H1 (cell line): ENCODE measurements around the gene TLK2. TPM values are rescaled to one million over a fixed set of nuclear protein-coding genes. Genes with fewer than 3 reads are reported as not detected.
"Not testable (repeated sequence)": the region's sequence is repeated elsewhere in the genome, so short reads cannot be mapped to it uniquely, and the experiment has no call there.

Experiments
- CTCF ChIA-PET: fragments of 300-600 bp; sonication (Branson Sonifier 250); formaldehyde crosslinking; loops from one replicate; lab custom pipeline; 2021; ENCODE audit not compliant: partially characterized antibody; lab: Charles Lee
- POLR2A ChIA-PET: fragments of 300-600 bp; sonication (Branson Sonifier 250); formaldehyde crosslinking; loops from one replicate; lab custom pipeline; 2021; ENCODE audit warnings: inconsistent platforms; ENCODE audit not compliant: partially characterized antibody; lab: Charles Lee
- DNase-seq, 2 experiments: peaks; one replicate each; pipeline versions ENCODE4 v3.0.0 to v3.0.0-alpha.2; 2010 to 2022; ENCODE audit warnings: low spot score in 2 of 2, low read depth in 1 of 2, mixed read lengths in 1 of 2
- FAIRE-seq: peaks from 2 replicates; lab custom pipeline; 2011; peaks lifted over from hg19 to GRCh38; lab: Jason Lieb, UNC
- H2AFZ ChIP-seq: 2 replicates; pipeline ENCODE4 v1.8.1; 2012; ENCODE audit warnings: low read length, inconsistent platforms
- H2AK5ac ChIP-seq: 2 replicates; pipeline ENCODE4 v1.6.1; 2013; ENCODE audit warnings: low read depth, low read length
- H2BK120ac ChIP-seq: replicated peaks from 2 replicates; pipeline ENCODE3; 2013; ENCODE audit warnings: low read depth, low read length, inconsistent platforms
- H2BK12ac ChIP-seq: 2 replicates; pipeline ENCODE4 v1.6.1; 2013; ENCODE audit warnings: low read depth, low read length
- H2BK15ac ChIP-seq: 2 replicates; pipeline ENCODE4 v1.6.1; 2013; ENCODE audit warnings: low read length
- H2BK20ac ChIP-seq: 2 replicates; pipeline ENCODE4 v1.6.1; 2013; ENCODE audit warnings: low read length
- H2BK5ac ChIP-seq: 2 replicates; pipeline ENCODE4 v1.6.1; 2013; ENCODE audit warnings: low read depth, low read length
- H3K14ac ChIP-seq: 2 replicates; pipeline ENCODE4 v1.6.1; 2013; ENCODE audit warnings: inconsistent platforms; ENCODE audit not compliant: insufficient read length
- H3K18ac ChIP-seq: 2 replicates; pipeline ENCODE4 v1.6.1; 2013; ENCODE audit warnings: low read length; ENCODE audit errors: extremely low read depth
- H3K23ac ChIP-seq: 2 replicates; pipeline ENCODE4 v1.6.1; 2013; ENCODE audit warnings: inconsistent platforms; ENCODE audit not compliant: insufficient read length
- H3K23me2 ChIP-seq: 2 replicates; pipeline ENCODE4 v1.6.1; 2013; ENCODE audit warnings: low read depth, low read length
- H3K27ac ChIP-seq: 2 replicates; pipeline ENCODE4 v1.6.1; 2011; ENCODE audit warnings: low read depth, low read length, inconsistent platforms
- H3K27me3 ChIP-seq, 4 experiments: replicated peaks in 1 of 4; 1 replicate in 1 of 4; 2 replicates in 3 of 4; pipeline versions ENCODE4 v1.6.1 to v1.8.1; 2011 to 2013; ENCODE audit warnings: low read length in 3 of 4, mild to moderate bottlenecking in 3 of 4, inconsistent platforms in 2 of 4, mixed read lengths in 2 of 4, moderate library complexity in 1 of 4; ENCODE audit not compliant: control insufficient read depth in 3 of 4, insufficient read depth in 3 of 4; ENCODE audit errors: extremely low read depth in 1 of 4
- H3K36me3 ChIP-seq, 4 experiments: 2 replicates each; pipeline versions ENCODE4 v1.6.1 to v1.8.1; 2011 to 2013; ENCODE audit warnings: mild to moderate bottlenecking in 4 of 4, low read length in 3 of 4, moderate library complexity in 2 of 4, control low read depth in 1 of 4, inconsistent platforms in 1 of 4; ENCODE audit not compliant: insufficient read depth in 4 of 4, control insufficient read depth in 2 of 4
- H3K4ac ChIP-seq: replicated peaks from 2 replicates; pipeline ENCODE3; 2013; ENCODE audit warnings: low read length, low read depth, mixed read lengths, inconsistent platforms; ENCODE audit not compliant: insufficient read length
- H3K4me1 ChIP-seq, 4 experiments: replicated peaks in 1 of 4; 1 replicate in 1 of 4; 2 replicates in 3 of 4; pipeline versions ENCODE4 v1.6.1 to v1.8.1; 2011 to 2013; ENCODE audit warnings: low read length in 3 of 4, inconsistent platforms in 2 of 4, mixed read lengths in 1 of 4; ENCODE audit not compliant: insufficient read depth in 4 of 4, control insufficient read depth in 3 of 4
- H3K4me2 ChIP-seq, 2 experiments: 2 replicates each; pipeline versions ENCODE4 v1.6.1 to v1.8.1; 2011 to 2013; ENCODE audit warnings: low read depth in 2 of 2, low read length in 2 of 2, control low read depth in 1 of 2, inconsistent platforms in 1 of 2, mild to moderate bottlenecking in 1 of 2; ENCODE audit not compliant: insufficient read depth in 1 of 2
- H3K4me3 ChIP-seq, 4 experiments: fragments of 200-600, 300-600 bp in 1 of 4; sonication (generic), shearing (Covaris generic), sonication (Bioruptor Twin) in 1 of 4; 2 replicates each; pipeline versions ENCODE4 v1.5.1 to v1.8.1; 2011 to 2016; ENCODE audit warnings: low read length in 4 of 4, low read depth in 3 of 4, control low read depth in 2 of 4, inconsistent platforms in 2 of 4, mild to moderate bottlenecking in 2 of 4, mixed read lengths in 1 of 4, moderate library complexity in 1 of 4; ENCODE audit not compliant: insufficient read depth in 2 of 4; ENCODE audit errors: extremely low read depth in 1 of 4
- H3K56ac ChIP-seq: replicated peaks from 2 replicates; pipeline ENCODE3; 2013; ENCODE audit warnings: low read depth, mild to moderate bottlenecking, mixed read lengths, low read length, inconsistent platforms; ENCODE audit not compliant: insufficient read length
- H3K79me1 ChIP-seq: 2 replicates; pipeline ENCODE4 v1.6.1; 2013; ENCODE audit warnings: low read depth, low read length, control low read depth
- H3K79me2 ChIP-seq, 2 experiments: 2 replicates each; pipeline versions ENCODE4 v1.6.1 to v1.8.1; 2012 to 2013; ENCODE audit warnings: low read length in 2 of 2, mild to moderate bottlenecking in 2 of 2, inconsistent platforms in 1 of 2; ENCODE audit not compliant: insufficient read depth in 2 of 2, control insufficient read depth in 1 of 2
- H3K9ac ChIP-seq, 4 experiments: replicated peaks in 1 of 4; 1 replicate in 1 of 4; 2 replicates in 3 of 4; pipeline versions ENCODE4 v1.6.1 to v1.8.1; 2011 to 2013; ENCODE audit warnings: low read depth in 3 of 4, low read length in 3 of 4, control low read depth in 2 of 4, mild to moderate bottlenecking in 2 of 4, moderate library complexity in 2 of 4, inconsistent platforms in 1 of 4; ENCODE audit errors: extremely low read depth in 1 of 4
- H3K9me3 ChIP-seq, 2 experiments: 2 replicates each; pipeline versions ENCODE4 v1.6.1 to v1.8.1; 2012 to 2013; ENCODE audit warnings: mild to moderate bottlenecking in 2 of 2, moderate library complexity in 2 of 2, control low read depth in 1 of 2, inconsistent platforms in 1 of 2, low read depth in 1 of 2, low read length in 1 of 2, mixed read lengths in 1 of 2; ENCODE audit not compliant: insufficient read depth in 2 of 2
- H4K20me1 ChIP-seq, 2 experiments: replicated peaks in 1 of 2; 2 replicates each; pipeline versions ENCODE3 to v1.8.1; 2011 to 2013; ENCODE audit warnings: inconsistent platforms in 2 of 2, low read length in 2 of 2, mild to moderate bottlenecking in 1 of 2; ENCODE audit not compliant: insufficient read depth in 2 of 2, control insufficient read depth in 1 of 2
- H4K5ac ChIP-seq: 2 replicates; pipeline ENCODE4 v1.6.1; 2013; ENCODE audit warnings: low read length, low read depth, mixed read lengths, inconsistent platforms; ENCODE audit not compliant: insufficient read length
- H4K8ac ChIP-seq: 2 replicates; pipeline ENCODE4 v1.8.0; 2013; ENCODE audit warnings: mild to moderate bottlenecking, moderate library complexity, low read length, inconsistent platforms; ENCODE audit not compliant: insufficient read depth; ENCODE audit errors: extremely low read depth
- H4K91ac ChIP-seq: replicated peaks from 2 replicates; pipeline ENCODE3; 2013; ENCODE audit warnings: low read length, mixed read lengths, inconsistent platforms; ENCODE audit not compliant: insufficient read length
- WGBS, 2 experiments: shearing (Covaris generic) in 1 of 2; methylation state at CpG; one replicate each; pipeline versions ENCODE4 v1.1.6 to v1.1.7; 2013 to 2015; ENCODE audit warnings: low lambda C conversion rate in 2 of 2, mixed read lengths in 2 of 2, inconsistent platforms in 1 of 2, low coverage in 1 of 2, missing lambda C conversion rate in 1 of 2; ENCODE audit not compliant: insufficient replicate concordance in 2 of 2, insufficient coverage in 1 of 2, insufficient read length in 1 of 2; ENCODE audit errors: extremely low coverage in 1 of 2, missing lambda C conversion rate in 1 of 2; 5-methylcytosine and 5-hydroxymethylcytosine counted together
- polyA plus RNA-seq, 7 experiments: library from polyadenylated mRNA; depleted of rRNA in 3 of 7; stranded (reverse) in 5 of 7; unstranded in 2 of 7; fragments of >200 nt in 5 of 7; fragments of 200-250 nt in 2 of 7; gene quantifications; 1 replicate in 5 of 7; 2 replicates in 1 of 7; 4 replicates in 1 of 7; pipeline versions ENCODE4 v1.2.1 to v1.2.3, GENCODE V29; 2011 to 2013; ENCODE audit warnings: missing spikeins in 2 of 7, mixed read lengths in 2 of 7
- total RNA-seq: library from RNA; stranded (reverse); fragmentation: NEBNext Ultra II Directional; extraction: Animal tissue kit (Norgen Biotek cat#: 25700); gene quantifications from 2 replicates; pipeline ENCODE4 v1.2.1, GENCODE V29; 2021

The TLK2 gene
- total and polyA plus RNA-seq, 2 of the 8 experiments (the other 6 are each of a cell fraction or from before 2014, with no cell fraction given) = 43.1 to 59.9 TPM

GRCh38 chr17:62452195-62452594 is 26.4 kb upstream of the TLK2 start:
- H3K27ac ChIP-seq, H3K18ac ChIP-seq, H3K4me3 ChIP-seq, H3K9ac ChIP-seq, H2BK12ac ChIP-seq, DNase-seq, H4K20me1 ChIP-seq, H3K4me1 ChIP-seq, H3K79me1 ChIP-seq, H2BK5ac ChIP-seq, H2BK15ac ChIP-seq, POLR2A ChIA-PET, H3K56ac ChIP-seq, H3K4me2 ChIP-seq, H3K79me2 ChIP-seq, H4K91ac ChIP-seq, H2BK120ac ChIP-seq, H3K27me3 ChIP-seq, H3K23ac ChIP-seq, H2BK20ac ChIP-seq, H4K8ac ChIP-seq, H3K23me2 ChIP-seq, H3K4ac ChIP-seq, H2AK5ac ChIP-seq, H2AFZ ChIP-seq, H3K9me3 ChIP-seq, H4K5ac ChIP-seq, H3K14ac ChIP-seq, FAIRE-seq: not testable (repeated sequence)
- WGBS, 2 experiments = 97% methylated on average over 4 of the region's 4 CpGs; no CpG with 5 or more reads in 1 of the 2 experiments
- peaks cover 5 to 17% (median 13%) of the 10 kb centered on the region in 4 experiments; a peak in 7 of 8 replicates for H3K36me3 ChIP-seq
- CTCF ChIA-PET = interaction anchor here (0.6 kb wide), 1 partner anchor 21 kb away, joined by 3 read pairs; no protein-coding TSS in a partner anchor

GRCh38 chr17:62453041-62453440 is 25.6 kb upstream of the TLK2 start:
- 90% methylated on average over 5 of the region's 5 CpGs; no CpG with 5 or more reads in 1 of the 2 experiments for WGBS, 2 experiments
- H2BK5ac ChIP-seq, H3K14ac ChIP-seq, DNase-seq, H4K5ac ChIP-seq, H3K9me3 ChIP-seq, H3K9ac ChIP-seq, H3K23ac ChIP-seq, CTCF ChIA-PET, H3K27ac ChIP-seq, H3K79me1 ChIP-seq, H4K91ac ChIP-seq, H3K56ac ChIP-seq, FAIRE-seq, H2BK120ac ChIP-seq, H3K4me1 ChIP-seq, H3K18ac ChIP-seq, H3K79me2 ChIP-seq, H3K27me3 ChIP-seq, H4K8ac ChIP-seq, H3K4me3 ChIP-seq, H2AK5ac ChIP-seq, H2BK15ac ChIP-seq, H2AFZ ChIP-seq, H4K20me1 ChIP-seq, H2BK20ac ChIP-seq, H3K4me2 ChIP-seq, H2BK12ac ChIP-seq, H3K4ac ChIP-seq, H3K23me2 ChIP-seq, H3K36me3 ChIP-seq: not testable (repeated sequence)
- POLR2A ChIA-PET = interaction anchor here (1.2 kb wide), 1 partner anchor 23 kb away, joined by 3 read pairs; no protein-coding TSS in a partner anchor
